ENCODE data around the gene TICAM1.

GRCh38 chr19:4870025-4870700, 38.7 kb upstream of the TICAM1 start:
- TF ChIP-seq POLR2A (IDR thresholded peaks at IDR 0.05) (no peak), POLR2AphosphoS5 (IDR thresholded peaks at IDR 0.05) (peak in 1 of 3 donors; percentile 42)
